Stimulated activated CD4-positive, alpha-beta T cell treated with anti-CD3 and anti-CD28 coated beads, Interleukin-2, amount 100 ng/mL, for 48 hours (primary cell): ENCODE results near the gene RASGRP1.

Experiments used
- DNase-seq, 2 donors: peaks; one replicate each; pipeline ENCODE4 v3.0.0-alpha.2; 2020

RASGRP1 gene

GRCh38 chr15:38565287-38565670 is 665 bp upstream of the RASGRP1 start:
- no peak for DNase-seq

DNA sequence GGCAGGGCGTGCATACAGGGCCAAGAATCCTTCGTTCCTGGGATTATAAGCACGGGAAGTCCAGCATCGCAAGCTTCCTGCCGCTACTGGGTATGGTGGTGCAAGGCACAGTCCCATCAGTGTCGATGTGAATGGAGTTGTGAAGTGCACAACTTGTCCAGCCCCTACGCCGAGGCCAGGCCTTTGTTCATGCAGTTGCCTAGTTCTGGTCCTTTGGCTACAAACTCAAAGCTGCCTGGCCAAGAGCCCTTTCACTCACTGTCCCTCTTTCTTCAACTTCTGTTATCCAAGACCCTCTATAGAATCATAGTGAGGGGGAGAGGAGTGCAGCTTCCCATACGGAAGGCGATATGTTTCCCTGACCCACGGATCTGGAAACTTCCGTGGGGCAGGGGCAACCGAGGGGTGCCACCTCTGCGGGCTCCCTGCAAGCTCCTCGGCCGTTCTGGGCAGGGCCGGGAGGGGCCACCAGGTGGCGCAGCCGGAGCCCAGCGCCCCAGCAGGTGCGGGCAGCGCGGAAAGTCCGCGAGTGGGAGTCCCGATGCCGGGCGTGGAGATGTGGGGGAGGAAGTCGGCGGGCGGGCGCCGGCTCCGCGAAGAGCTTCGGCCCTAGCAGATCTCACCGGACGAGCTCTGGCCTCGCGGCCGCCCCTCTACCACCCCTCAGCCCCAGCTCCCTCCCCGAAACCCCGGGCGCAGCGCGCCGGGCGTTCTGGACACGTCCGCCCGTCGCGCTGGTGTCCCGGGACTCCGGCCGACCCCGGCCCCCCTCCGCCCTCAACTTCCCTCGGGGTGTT is 693 bp downstream of the RASGRP1 start:
- peak; percentile 90 to 94 for DNase-seq

DNA sequence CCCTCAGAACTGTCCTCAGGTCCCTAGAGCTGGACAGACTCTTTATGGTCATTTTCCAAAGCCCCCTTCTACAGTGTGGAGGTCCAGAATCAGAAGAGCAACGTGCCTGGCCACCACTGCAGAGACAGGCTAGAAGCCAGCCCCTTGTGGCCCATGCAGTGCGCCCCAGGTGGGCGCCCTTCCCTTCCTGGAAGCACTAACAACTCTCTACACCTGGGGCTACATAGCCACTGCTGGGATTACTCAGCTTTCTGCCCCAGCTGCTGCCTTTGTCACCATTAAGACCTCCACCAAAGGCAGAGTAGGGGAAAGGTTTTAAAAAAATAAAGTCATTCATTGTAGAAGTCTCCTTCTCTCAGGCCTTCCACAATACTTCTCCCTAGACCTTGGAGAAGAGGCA is 2.3 kb downstream of the RASGRP1 start:
- DNase-seq, result no peak

DNA sequence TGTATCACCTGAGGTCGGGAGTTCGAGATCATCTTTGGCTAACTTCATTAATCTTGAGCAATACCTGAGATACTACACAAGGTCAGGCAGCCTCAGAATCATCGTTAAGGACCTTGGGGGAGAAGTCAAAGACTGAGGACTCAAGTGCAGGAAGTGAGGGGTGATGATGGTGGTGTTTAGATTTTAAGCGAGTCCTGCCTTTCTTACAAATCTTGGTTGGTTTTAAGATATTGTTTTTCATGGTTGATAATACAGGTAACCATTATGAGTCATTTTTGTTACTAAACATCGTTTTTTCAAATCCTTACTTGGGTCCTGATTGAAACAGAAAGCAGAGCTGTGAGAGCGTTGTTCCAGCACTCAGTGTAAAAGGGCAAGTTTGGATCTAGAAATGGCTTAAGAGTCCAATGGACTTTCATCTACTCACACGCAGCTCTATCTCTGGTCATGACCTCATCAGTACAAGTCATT is 4.1 kb downstream of the RASGRP1 start:
- DNase-seq, result no peak

DNA sequence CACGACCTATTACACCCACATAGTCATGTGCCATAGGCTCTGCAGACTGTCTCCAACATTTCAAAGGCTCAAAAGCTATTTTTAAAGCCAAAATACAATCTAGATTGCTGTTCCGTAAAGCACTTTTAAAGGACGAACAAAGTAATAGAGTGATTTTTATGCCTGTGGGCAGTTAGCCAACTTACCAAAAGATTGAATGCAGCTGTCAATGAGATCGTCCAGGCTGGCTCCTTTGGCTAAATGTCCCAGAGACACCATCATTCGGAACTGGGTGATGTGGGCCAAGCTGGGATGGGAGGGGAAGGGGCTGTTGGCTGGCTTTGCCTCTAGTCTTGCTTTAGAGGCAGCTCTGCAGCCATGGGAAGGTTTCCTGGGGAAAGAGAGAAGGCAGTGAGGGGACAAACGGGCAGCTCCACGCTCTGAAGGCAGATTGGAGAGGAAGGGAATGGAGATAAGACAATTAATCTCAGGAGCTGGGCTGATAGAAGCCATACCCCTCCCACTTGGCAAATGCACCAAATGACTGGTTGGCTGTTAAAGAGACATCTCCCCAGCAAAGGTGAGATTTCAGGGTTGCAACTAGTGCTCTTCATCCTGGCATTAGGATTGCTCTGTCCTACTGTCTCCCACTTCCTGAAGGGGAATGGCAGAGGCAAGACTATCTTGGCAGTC is 4.8 kb downstream of the RASGRP1 start:
- DNase-seq, result no peak

DNA sequence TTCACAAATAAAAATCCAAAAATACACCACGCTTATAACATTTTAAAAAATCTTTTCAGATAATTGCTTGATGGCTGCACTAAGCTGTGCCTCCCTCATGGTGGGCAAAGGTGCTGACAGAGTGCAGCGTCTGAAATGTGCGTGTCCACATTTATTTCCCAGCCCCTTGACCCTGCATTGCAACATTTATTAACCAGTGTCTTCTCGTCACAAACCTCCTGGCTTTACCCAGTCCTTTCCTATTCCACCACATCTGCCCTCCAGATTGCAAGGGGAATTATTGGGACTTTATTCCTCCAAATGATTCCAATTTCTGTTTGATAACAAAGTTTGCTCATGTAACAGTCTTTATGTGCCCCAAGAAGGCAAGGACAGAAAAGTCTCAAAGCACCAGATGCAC is 5.5 kb downstream of the RASGRP1 start:
- no peak for DNase-seq

- no peak for DNase-seq
These were observed 6.1 kb downstream of the RASGRP1 start for GRCh38 chr15:38558372-38559059.

DNA sequence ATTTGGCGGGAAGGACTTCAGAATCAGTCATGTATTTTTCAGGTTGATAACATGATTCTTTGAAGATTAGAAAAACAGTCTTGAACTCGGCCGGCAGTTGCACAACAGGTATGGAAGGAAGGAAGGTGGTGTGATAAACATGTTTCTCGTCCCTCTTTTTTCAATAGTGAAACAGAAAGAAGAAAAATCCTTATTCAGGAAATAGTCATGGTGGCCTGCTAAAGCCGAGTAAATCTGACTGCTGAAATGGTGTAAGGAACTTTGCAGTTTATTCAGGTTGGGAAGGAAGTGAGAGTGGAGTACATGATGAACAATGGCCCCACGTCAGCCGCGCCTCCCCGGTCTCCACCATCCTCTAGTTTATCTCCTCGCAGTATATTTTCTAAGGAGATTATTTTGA is 6.7 kb downstream of the RASGRP1 start:
- DNase-seq, result no peak

- DNase-seq, result no peak
These were observed 8.8 kb downstream of the RASGRP1 start for GRCh38 chr15:38555686-38556334.

DNA sequence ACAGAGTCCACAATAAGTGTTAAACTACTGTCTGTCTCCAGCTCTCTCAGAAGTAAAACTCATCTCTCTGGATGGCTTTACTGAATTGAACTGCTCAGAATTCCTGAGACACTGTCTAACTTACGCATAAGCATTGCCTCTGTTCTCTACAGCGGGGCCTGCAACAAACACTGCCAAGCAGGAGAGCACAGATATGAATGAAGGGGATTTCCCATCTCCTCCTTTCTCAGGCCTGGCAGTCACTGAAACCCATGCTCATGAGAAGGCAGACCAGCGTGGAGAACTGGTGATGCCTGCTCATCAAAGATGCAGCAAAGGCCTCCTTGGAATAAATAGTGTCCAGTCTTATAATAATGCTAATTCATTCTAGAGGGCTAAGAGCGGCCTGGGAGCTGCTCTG is 10.3 kb downstream of the RASGRP1 start:
- peak in 1 of 2 donors; percentile 34 for DNase-seq

- DNase-seq, result no peak
These were observed 11.5 kb downstream of the RASGRP1 start for GRCh38 chr15:38553071-38553470.

- DNase-seq, result no peak
These were observed 12.6 kb downstream of the RASGRP1 start for GRCh38 chr15:38551720-38552648.

DNA sequence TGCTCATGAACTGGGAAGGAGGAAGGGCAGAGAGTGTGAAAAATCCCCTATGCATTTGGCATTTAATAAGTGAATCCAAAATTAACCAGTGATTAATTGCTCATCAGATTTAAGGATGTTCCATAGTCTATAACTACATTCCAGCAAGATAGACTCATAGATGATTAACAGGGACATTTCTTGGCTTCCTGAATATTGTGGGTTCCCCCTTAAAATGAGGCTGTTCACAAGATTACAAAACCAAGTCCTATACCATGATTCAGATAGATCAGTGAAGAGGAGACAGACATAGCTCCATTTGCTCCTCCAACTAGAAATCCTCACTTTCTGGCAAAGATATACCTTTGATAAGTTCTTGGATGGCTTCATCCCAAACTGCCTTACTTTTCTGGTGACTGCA is 15.4 kb downstream of the RASGRP1 start:
- DNase-seq, result no peak

GRCh38 chr15:38547255-38547997 is 17.2 kb downstream of the RASGRP1 start:
- DNase-seq, result no peak

GRCh38 chr15:38545179-38545578 is 19.4 kb downstream of the RASGRP1 start:
- no peak for DNase-seq

DNA sequence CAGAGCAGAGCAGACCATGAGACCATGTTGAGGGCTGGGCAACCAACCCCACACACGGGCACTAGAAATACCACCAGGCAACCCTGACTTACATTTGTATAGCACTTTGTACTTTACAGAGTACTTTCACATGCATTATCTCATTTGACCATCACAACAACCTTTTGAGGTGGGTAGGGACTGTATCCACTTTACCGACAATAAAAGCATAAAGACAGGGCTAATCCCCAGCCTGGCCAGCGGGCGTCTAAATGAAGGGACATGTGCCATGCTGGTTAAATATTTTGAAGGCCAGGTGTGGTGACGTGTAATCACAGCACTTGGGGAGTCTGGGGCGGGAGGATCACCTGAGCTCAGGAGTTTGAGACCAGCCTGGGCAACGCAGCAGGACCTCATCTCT is 23.6 kb downstream of the RASGRP1 start:
- DNase-seq, result no peak

GRCh38 chr15:38540510-38540909 is 24.1 kb downstream of the RASGRP1 start:
- DNase-seq, result no peak

DNA sequence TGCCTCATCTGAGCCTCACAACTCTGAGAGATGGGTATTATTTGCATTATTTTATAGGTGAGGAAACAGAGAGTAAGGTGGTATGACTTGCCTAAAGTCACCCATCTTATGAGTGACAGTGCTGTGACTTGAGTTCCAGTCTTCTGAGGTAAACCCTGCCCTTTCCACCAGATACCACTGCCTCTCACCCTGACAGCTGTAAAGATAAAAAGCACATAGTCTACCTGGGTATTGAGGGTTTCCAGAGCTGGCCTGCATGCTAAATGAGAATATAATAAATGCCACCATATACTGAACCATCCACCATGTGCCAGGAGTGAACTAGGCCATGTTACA is 25.6 kb downstream of the RASGRP1 start:
- no peak for DNase-seq

DNA sequence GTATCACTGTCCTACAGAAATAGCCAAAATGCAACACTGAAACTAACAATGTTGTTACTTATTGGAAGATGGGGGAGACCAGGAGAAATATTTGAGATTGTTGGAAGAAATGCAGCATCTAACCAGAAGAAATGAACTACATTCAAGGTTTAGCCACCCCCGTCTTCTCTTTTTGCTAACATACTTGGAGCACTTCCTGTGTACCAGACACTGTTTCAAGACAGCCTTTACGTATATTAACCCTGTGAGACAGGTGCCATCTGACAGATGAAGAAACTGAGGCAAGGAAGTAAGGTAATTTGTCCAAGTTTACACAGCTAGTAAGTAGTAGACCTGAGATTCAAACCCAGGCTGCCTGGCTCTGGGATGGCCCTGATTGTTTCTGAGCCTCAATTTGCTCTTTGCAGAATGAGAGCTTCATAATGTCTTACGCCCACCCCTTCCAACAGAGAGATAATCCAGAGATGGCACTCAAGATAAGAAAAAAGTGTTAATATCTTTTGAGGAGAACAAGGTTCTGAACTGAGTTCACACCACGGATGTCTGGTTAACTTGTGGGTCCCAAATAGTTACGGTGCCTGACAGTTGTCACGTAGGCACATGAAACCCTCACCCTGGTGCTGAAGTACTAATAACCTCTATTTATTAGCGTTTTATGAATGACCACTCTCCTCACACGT is 26.1 kb downstream of the RASGRP1 start:
- DNase-seq, result no peak

GRCh38 chr15:38536201-38536676 is 28.4 kb downstream of the RASGRP1 start:
- DNase-seq, result no peak
